VCaP (cell line): ENCODE data around the gene CPOX.
"Not testable (repeated sequence)": the region's sequence is repeated elsewhere in the genome, so short reads cannot be mapped to it uniquely, and the experiment has no call there.

Source experiments
- H3K27ac ChIP-seq: fragments of 450-650 bp; 2 replicates; pipeline ENCODE4 v1.5.1; 2017
- TF ChIP-seq, protein P1 (sequence below): fragments of 450-650 bp; conservative IDR thresholded peaks from 2 replicates; pipeline ENCODE4 v1.5.1; 2017; ENCODE audit warnings: mild to moderate bottlenecking, moderate library complexity

CPOX gene

DNA sequence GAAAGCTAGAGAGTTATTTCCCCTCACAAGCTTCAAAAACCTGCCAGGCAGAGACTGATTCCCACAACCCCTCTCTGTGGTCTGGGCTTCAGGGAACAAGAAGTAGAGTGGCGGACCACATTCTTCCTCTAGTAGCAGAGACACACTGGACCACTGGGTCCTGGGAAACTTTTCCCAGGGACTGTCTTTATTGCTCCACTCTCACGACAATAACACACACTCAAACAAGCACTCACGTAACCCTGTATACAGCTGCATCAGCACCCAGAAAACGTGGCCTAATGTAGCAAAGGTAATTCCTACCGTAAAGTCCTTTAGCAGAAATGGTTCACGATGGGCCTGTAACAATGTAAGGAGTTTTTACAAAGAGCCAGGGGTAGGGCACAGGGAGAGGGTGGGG lies 27.6 kb downstream of the CPOX start:
- TF ChIP-seq, protein P1, sequence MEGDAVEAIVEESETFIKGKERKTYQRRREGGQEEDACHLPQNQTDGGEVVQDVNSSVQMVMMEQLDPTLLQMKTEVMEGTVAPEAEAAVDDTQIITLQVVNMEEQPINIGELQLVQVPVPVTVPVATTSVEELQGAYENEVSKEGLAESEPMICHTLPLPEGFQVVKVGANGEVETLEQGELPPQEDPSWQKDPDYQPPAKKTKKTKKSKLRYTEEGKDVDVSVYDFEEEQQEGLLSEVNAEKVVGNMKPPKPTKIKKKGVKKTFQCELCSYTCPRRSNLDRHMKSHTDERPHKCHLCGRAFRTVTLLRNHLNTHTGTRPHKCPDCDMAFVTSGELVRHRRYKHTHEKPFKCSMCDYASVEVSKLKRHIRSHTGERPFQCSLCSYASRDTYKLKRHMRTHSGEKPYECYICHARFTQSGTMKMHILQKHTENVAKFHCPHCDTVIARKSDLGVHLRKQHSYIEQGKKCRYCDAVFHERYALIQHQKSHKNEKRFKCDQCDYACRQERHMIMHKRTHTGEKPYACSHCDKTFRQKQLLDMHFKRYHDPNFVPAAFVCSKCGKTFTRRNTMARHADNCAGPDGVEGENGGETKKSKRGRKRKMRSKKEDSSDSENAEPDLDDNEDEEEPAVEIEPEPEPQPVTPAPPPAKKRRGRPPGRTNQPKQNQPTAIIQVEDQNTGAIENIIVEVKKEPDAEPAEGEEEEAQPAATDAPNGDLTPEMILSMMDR, result no peak
- H3K27ac ChIP-seq, result no peak overlapping the region

- TF ChIP-seq, protein P1, result no peak
- no peak overlapping the region for H3K27ac ChIP-seq
These were observed 28.2 kb downstream of the CPOX start for GRCh38 chr3:98565237-98565643.

DNA sequence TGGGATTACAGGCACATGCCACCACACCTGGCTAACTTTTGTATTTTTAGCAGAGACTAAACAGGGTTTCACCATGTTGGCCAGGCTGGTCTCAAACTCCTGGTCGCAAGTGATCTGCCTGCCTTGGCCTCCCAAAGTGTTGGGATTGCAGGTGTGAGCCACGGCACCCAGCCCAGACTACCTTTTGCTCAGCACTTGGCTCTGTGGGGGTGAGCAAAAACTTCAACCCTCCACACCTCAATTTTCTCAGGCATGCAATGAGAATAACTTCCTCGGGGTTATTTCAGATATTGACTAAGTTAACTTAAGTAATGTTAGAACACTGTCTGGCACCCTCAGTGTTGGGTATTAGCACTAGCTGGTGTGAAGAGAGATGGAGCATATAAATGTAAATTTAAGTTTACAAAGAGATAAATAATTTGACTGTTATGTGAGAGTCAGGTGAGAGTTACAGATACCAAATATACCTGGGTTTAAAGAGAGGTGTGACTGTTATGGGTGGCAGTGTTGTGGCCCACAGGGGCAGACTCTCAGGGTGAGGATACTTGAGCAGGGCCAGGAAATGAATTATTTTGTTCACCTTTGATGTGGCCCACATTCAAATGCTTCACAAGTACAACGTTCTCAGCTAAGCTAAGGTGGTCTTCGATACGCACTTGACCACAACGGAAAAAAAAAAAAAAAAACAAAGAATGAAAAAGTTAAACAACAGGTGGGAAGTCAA lies 29.0 kb downstream of the CPOX start:
- TF ChIP-seq, protein P1, result no peak
- no peak overlapping the region for H3K27ac ChIP-seq

GRCh38 chr3:98563661-98564281 lies 29.6 kb downstream of the CPOX start:
- TF ChIP-seq, protein P1, result no peak
- no peak overlapping the region for H3K27ac ChIP-seq

GRCh38 chr3:98561727-98562521 lies 31.5 kb downstream of the CPOX start:
- TF ChIP-seq, protein P1, result no peak
- H3K27ac ChIP-seq, result no peak overlapping the region

GRCh38 chr3:98560911-98561310 lies 32.5 kb downstream of the CPOX start:
- TF ChIP-seq, protein P1, result no peak
- no peak overlapping the region for H3K27ac ChIP-seq

DNA sequence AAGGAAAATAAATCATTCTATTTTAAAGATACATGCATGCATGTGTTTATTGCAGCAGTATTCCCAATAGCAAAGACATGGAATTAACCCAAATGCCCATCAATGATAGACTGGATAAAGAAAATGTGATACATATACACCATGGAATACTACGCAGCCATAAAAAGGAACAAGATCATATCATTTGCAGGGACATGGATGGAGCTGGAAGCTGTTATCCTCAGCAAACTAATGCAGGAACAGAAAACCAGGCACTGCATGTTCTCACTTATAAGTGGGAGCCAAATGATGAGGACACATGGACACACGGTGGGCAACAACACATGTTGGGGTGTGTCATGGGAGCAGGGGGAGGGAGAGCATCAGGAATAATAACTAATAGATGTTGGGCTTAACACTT lies 33.6 kb downstream of the CPOX start:
- not testable (repeated sequence) for H3K27ac ChIP-seq
